ENCODE results near the gene SELPLG. TPM values are rescaled to one million over a fixed set of nuclear protein-coding genes. Genes with fewer than 3 reads are reported as not detected.
A peak's percentile ranks its signal among the peaks of the same experiment; 100 is the strongest.

The SELPLG gene
- total RNA-seq, 4 donors from 2014 or later = 2.4 to 9.4 (median 5.9) TPM

GRCh38 chr12:108630481-108631207, 3.0 kb downstream of the SELPLG start:
- H3K4me3 ChIP-seq = peak overlapping the region in 1 of 4 donors; percentile 6
- H3K27ac ChIP-seq = peak overlapping the region; percentile 41 to 94 (median 61)
- H3K27me3 ChIP-seq = no peaks in the 10 kb centered on the region

GRCh38 chr12:108629824-108630476, 3.7 kb downstream of the SELPLG start:
- Histone ChIP-seq H3K27ac (peak overlapping the region; percentile 41 to 94 (median 61)), H3K36me3 (no peaks in the 10 kb centered on the region), H3K9me3 (no peaks in the 10 kb centered on the region), H3K27me3 (no peaks in the 10 kb centered on the region), H3K4me3 (peak overlapping the region in 1 of 4 donors; percentile 6), H3K4me1 (peaks cover 0 to 37% (median 25%) of the 10 kb centered on the region in 4 donors)
- DNase-seq = peak in 1 of 3 donors; percentile 62
- TF ChIP-seq CTCF (IDR thresholded peaks at IDR 0.05) (no peak), POLR2A (IDR thresholded peaks at IDR 0.05) (no peak)

More at GRCh38 chr12:108630481-108631207, 3.0 kb downstream of the SELPLG start:
- TF ChIP-seq POLR2A (IDR thresholded peaks at IDR 0.05) (no peak), CTCF (IDR thresholded peaks at IDR 0.05) (no peak)
- no peaks in the 10 kb centered on the region for H3K9me3 ChIP-seq
- DNase-seq = no peak
- no peaks in the 10 kb centered on the region for H3K36me3 ChIP-seq
- peaks cover 0 to 37% (median 25%) of the 10 kb centered on the region in 4 donors for H3K4me1 ChIP-seq

GRCh38 chr12:108629151-108629550, 4.5 kb downstream of the SELPLG start:
- DNase-seq = no peak
- Histone ChIP-seq H3K36me3 (no peaks in the 10 kb centered on the region), H3K4me3 (peak overlapping the region in 2 of 4 donors; percentile 12 to 27), H3K9me3 (no peaks in the 10 kb centered on the region), H3K27ac (peak overlapping the region; percentile 41 to 94 (median 55)), H3K4me1 (peaks cover 0 to 30% (median 25%) of the 10 kb centered on the region in 4 donors), H3K27me3 (no peaks in the 10 kb centered on the region)
- TF ChIP-seq POLR2A (IDR thresholded peaks at IDR 0.05) (no peak), CTCF (IDR thresholded peaks at IDR 0.05) (no peak)

- Histone ChIP-seq H3K9me3 (no peaks in the 10 kb centered on the region), H3K4me3 (no peak overlapping the region), H3K36me3 (no peaks in the 10 kb centered on the region), H3K4me1 (peaks cover 0 to 30% (median 17%) of the 10 kb centered on the region in 4 donors), H3K27me3 (no peaks in the 10 kb centered on the region), H3K27ac (peak overlapping the region in 1 of 4 donors; percentile 94)
- peak in 1 of 3 donors; percentile 24 for DNase-seq
- TF ChIP-seq CTCF (IDR thresholded peaks at IDR 0.05) (no peak), POLR2A (IDR thresholded peaks at IDR 0.05) (no peak)
Measured at GRCh38 chr12:108627134-108627920, 6.4 kb downstream of the SELPLG start.

GRCh38 chr12:108625228-108625627, 8.5 kb downstream of the SELPLG start:
- DNase-seq = no peak
- Histone ChIP-seq H3K4me3 (no peak overlapping the region), H3K36me3 (no peaks in the 10 kb centered on the region), H3K4me1 (peaks cover 0 to 20% (median 6%) of the 10 kb centered on the region in 4 donors), H3K9me3 (no peaks in the 10 kb centered on the region), H3K27me3 (no peaks in the 10 kb centered on the region), H3K27ac (no peak overlapping the region)
- TF ChIP-seq POLR2A (IDR thresholded peaks at IDR 0.05) = no peak

All from Peyer's patch (tissue), 4 donors.